Sigmoid colon (tissue), 7 donors: ENCODE data around the gene UBE2N. TPM values are rescaled to one million over a fixed set of nuclear protein-coding genes. Genes with fewer than 3 reads are reported as not detected.

Experiments used
- DNase-seq: peaks from one replicate; pipeline ENCODE4 v3.0.0-alpha.2; 2019
- H3K27ac ChIP-seq, 4 donors: fragments of 200-600 bp; sonication (generic); one replicate each; pipeline ENCODE4 v1.5.1; 2016 to 2019; ENCODE audit warnings: mild to moderate bottlenecking in 1 of 4
- H3K27me3 ChIP-seq, 3 donors: fragments of 200-600 bp; sonication (generic); one replicate each; pipeline ENCODE4 v1.5.1; 2019; ENCODE audit warnings: mild to moderate bottlenecking in 1 of 3
- H3K36me3 ChIP-seq, 4 donors: fragments of 200-600 bp; sonication (generic); one replicate each; pipeline ENCODE4 v1.5.1; 2016 to 2019
- H3K4me1 ChIP-seq, 4 donors: fragments of 200-600 bp; sonication (generic); one replicate each; pipeline ENCODE4 v1.5.1; 2017 to 2019
- H3K4me3 ChIP-seq, 4 donors: fragments of 200-600 bp; sonication (generic); one replicate each; pipeline ENCODE4 v1.5.1; 2017 to 2019; ENCODE audit warnings: mild to moderate bottlenecking in 2 of 4, moderate library complexity in 1 of 4
- H3K9me3 ChIP-seq, 4 donors: fragments of 200-600 bp in 3 of 4; sonication (generic) in 3 of 4; one replicate each; pipeline versions ENCODE4 v1.5.1 to v1.6.1; 2013 to 2019
- CTCF ChIP-seq, 4 experiments: fragments of 450-650 bp in 3 of 4; fragments of 200-600 bp in 1 of 4; IDR thresholded peaks; one replicate each; pipeline ENCODE4 v1.5.1; 2016 to 2019; ENCODE audit warnings: antibody characterized with exemption in 4 of 4, mild to moderate bottlenecking in 3 of 4, moderate library complexity in 2 of 4
- EP300 ChIP-seq, 4 donors: sonication (generic); formaldehyde crosslinking; IDR thresholded peaks; one replicate each; pipeline ENCODE4 v1.6.1; 2017; ENCODE audit warnings: antibody characterized with exemption in 4 of 4
- POLR2A ChIP-seq, 2 donors: fragments of 450-650 bp; IDR thresholded peaks; one replicate each; pipeline ENCODE4 v1.6.1; 2016; ENCODE audit warnings: antibody characterized with exemption in 2 of 2, mild to moderate bottlenecking in 2 of 2, moderate library complexity in 2 of 2
- POLR2AphosphoS5 ChIP-seq, 4 donors: sonication (generic); formaldehyde crosslinking; IDR thresholded peaks; one replicate each; pipeline ENCODE4 v1.6.1; 2017; ENCODE audit warnings: antibody characterized with exemption in 4 of 4
- WGBS, 2 donors: extraction: QIAGEN DNeasy Blood & Tissue Kit; methylation state at CpG; one replicate each; pipeline ENCODE4 v1.1.7; 2013; 5-methylcytosine and 5-hydroxymethylcytosine counted together
- intact Hi-C: fragments of 100-400 bp; cut with DNase I; formaldehyde crosslinking; loops from one replicate; pipeline ENCODE4 v1.15.1; 2023
- polyA plus RNA-seq, 3 donors: library from polyadenylated mRNA; stranded (reverse); fragments of 200-250 nt; gene quantifications; one replicate each; pipeline ENCODE4 v1.2.3, GENCODE V29; 2013
- total RNA-seq, 4 donors: library from RNA; depleted of rRNA; stranded (reverse); fragments of >200 nt; gene quantifications; one replicate each; pipeline ENCODE4 v1.1.0, GENCODE V29; 2016
- donor health status: healthy with polysubstance abuse.
- donor health status: Bipolar disorder and iron deficiency.
- donor health status: healthy.

UBE2N gene
- total and polyA plus RNA-seq, 7 donors: 23.0 to 102 (median 28.0) TPM

GRCh38 chr12:93465841-93466240, 24.1 kb upstream of the UBE2N start:
- Histone ChIP-seq H3K27ac (no peak overlapping the region), H3K9me3 (no peaks in the 10 kb centered on the region), H3K4me1 (peaks cover 0 to 24% (median 17%) of the 10 kb centered on the region in 4 donors), H3K4me3 (no peak overlapping the region), H3K36me3 (peaks cover 0 to 11% (median 0%) of the 10 kb centered on the region in 4 donors), H3K27me3 (no peaks in the 10 kb centered on the region)
- WGBS, 2 donors: 94% methylated on average over 5 of the region's 5 CpGs
- TF ChIP-seq POLR2AphosphoS5 (IDR thresholded peaks at IDR 0.05): no peak
- TF ChIP-seq CTCF (IDR thresholded peaks at IDR 0.05): no peak
- TF ChIP-seq POLR2A (IDR thresholded peaks at IDR 0.05): no peak
- TF ChIP-seq EP300 (IDR thresholded peaks at IDR 0.05): no peak
- intact Hi-C loops: no loop called here
- DNase-seq: no peak

- intact Hi-C loops: no loop called here
- 82 to 97% methylated on average over 3 of the region's 3 CpGs for WGBS, 2 donors
- no peak for TF ChIP-seq CTCF (IDR thresholded peaks at IDR 0.05)
- Histone ChIP-seq H3K4me3 (no peak overlapping the region), H3K27me3 (no peaks in the 10 kb centered on the region), H3K27ac (no peak overlapping the region), H3K36me3 (no peaks in the 10 kb centered on the region), H3K4me1 (no peaks in the 10 kb centered on the region), H3K9me3 (no peaks in the 10 kb centered on the region)
- DNase-seq: no peak
These were observed 19.8 kb upstream of the UBE2N start for GRCh38 chr12:93461503-93461902.

- Histone ChIP-seq H3K4me1 (no peaks in the 10 kb centered on the region), H3K4me3 (no peak overlapping the region), H3K27ac (no peak overlapping the region), H3K9me3 (no peaks in the 10 kb centered on the region), H3K27me3 (no peaks in the 10 kb centered on the region), H3K36me3 (no peaks in the 10 kb centered on the region)
- TF ChIP-seq POLR2AphosphoS5 (IDR thresholded peaks at IDR 0.05) (no peak), POLR2A (IDR thresholded peaks at IDR 0.05) (no peak), EP300 (IDR thresholded peaks at IDR 0.05) (no peak), CTCF (IDR thresholded peaks at IDR 0.05) (no peak)
- no peak for DNase-seq
- WGBS, 2 donors: 74 to 87% methylated on average over 7 of the region's 7 CpGs
- intact Hi-C loops: no loop called here
These were observed 19.2 kb upstream of the UBE2N start for GRCh38 chr12:93460902-93461301.

GRCh38 chr12:93460003-93460402, 18.3 kb upstream of the UBE2N start:
- intact Hi-C loops: no loop called here
- no peaks in the 10 kb centered on the region for H3K27me3 ChIP-seq
- H3K4me3 ChIP-seq: no peak overlapping the region
- no peaks in the 10 kb centered on the region for H3K36me3 ChIP-seq
- no peak for DNase-seq
- no peaks in the 10 kb centered on the region for H3K9me3 ChIP-seq
- no peaks in the 10 kb centered on the region for H3K4me1 ChIP-seq
- H3K27ac ChIP-seq: no peak overlapping the region
- 78 to 82% methylated on average over 6 of the region's 6 CpGs for WGBS, 2 donors
- no peak for TF ChIP-seq CTCF (IDR thresholded peaks at IDR 0.05)

GRCh38 chr12:93459097-93459496, 17.4 kb upstream of the UBE2N start:
- no peak overlapping the region for H3K27ac ChIP-seq
- 92 to 95% methylated on average over 5 of the region's 5 CpGs for WGBS, 2 donors

More at GRCh38 chr12:93459097-93459496, 17.4 kb upstream of the UBE2N start:
- intact Hi-C loops: no loop called here
- Histone ChIP-seq H3K4me1 (no peaks in the 10 kb centered on the region), H3K36me3 (no peaks in the 10 kb centered on the region), H3K27me3 (no peaks in the 10 kb centered on the region), H3K9me3 (no peaks in the 10 kb centered on the region), H3K4me3 (no peak overlapping the region)
- no peak for TF ChIP-seq CTCF (IDR thresholded peaks at IDR 0.05)
- TF ChIP-seq EP300 (IDR thresholded peaks at IDR 0.05): no peak
- no peak for DNase-seq
